Liver (tissue), 9 donors: ENCODE measurements around the gene ZBTB38. TPM values are rescaled to one million over a fixed set of nuclear protein-coding genes. Genes with fewer than 3 reads are reported as not detected.

Source experiments
- DNase-seq: peaks from one replicate; pipeline ENCODE4 v3.0.0-alpha.2; 2017; ENCODE audit warnings: low spot score
- H3K27ac ChIP-seq, 2 donors: one replicate each; pipeline ENCODE4 v1.7.0; 2013; ENCODE audit warnings: inconsistent platforms in 2 of 2, low read length in 2 of 2, control low read depth in 1 of 2, low read depth in 1 of 2, mild to moderate bottlenecking in 1 of 2
- H3K27me3 ChIP-seq, 4 donors: one replicate each; pipeline versions ENCODE4 v1.6.1 to v1.7.0; 2013; ENCODE audit warnings: low read length in 3 of 4, inconsistent platforms in 1 of 4, mild to moderate bottlenecking in 1 of 4, moderate library complexity in 1 of 4; ENCODE audit not compliant: control insufficient read depth in 4 of 4, insufficient read depth in 4 of 4
- H3K36me3 ChIP-seq, 4 donors: one replicate each; pipeline versions ENCODE4 v1.6.1 to v1.7.0; 2013; ENCODE audit warnings: low read length in 3 of 4, mild to moderate bottlenecking in 3 of 4, low read depth in 1 of 4, moderate library complexity in 1 of 4; ENCODE audit not compliant: control insufficient read depth in 4 of 4, insufficient read depth in 3 of 4
- H3K4me1 ChIP-seq, 4 donors: one replicate each; pipeline versions ENCODE4 v1.6.1 to v1.7.0; 2013; ENCODE audit warnings: low read length in 3 of 4, mild to moderate bottlenecking in 3 of 4, moderate library complexity in 1 of 4; ENCODE audit not compliant: control insufficient read depth in 4 of 4, insufficient read depth in 4 of 4
- H3K4me3 ChIP-seq, 3 donors: one replicate each; pipeline versions ENCODE4 v1.6.1 to v1.7.0; 2013; ENCODE audit warnings: low read length in 3 of 3, control low read depth in 1 of 3, low read depth in 1 of 3, mild to moderate bottlenecking in 1 of 3
- H3K9ac ChIP-seq, 2 donors: one replicate each; pipeline ENCODE4 v1.7.0; 2013; ENCODE audit warnings: low read length in 2 of 2, mild to moderate bottlenecking in 2 of 2, moderate library complexity in 2 of 2, control low read depth in 1 of 2, low read depth in 1 of 2
- H3K9me3 ChIP-seq, 4 donors: one replicate each; pipeline versions ENCODE4 v1.6.1 to v1.7.0; 2013; ENCODE audit warnings: low read length in 3 of 4; ENCODE audit not compliant: control insufficient read depth in 4 of 4
- ATF3 ChIP-seq: IDR thresholded peaks from 2 replicates; pipeline ENCODE4 v1.6.1; 2016; ENCODE audit warnings: antibody characterized with exemption
- CTCF ChIP-seq: fragments of 150-350 bp; IDR thresholded peaks from 2 replicates; pipeline ENCODE4 v1.5.1; 2017; ENCODE audit warnings: improper control_type of control experiment, low read depth, low read length; ENCODE audit not compliant: missing input control
- EGR1 ChIP-seq, 2 donors: IDR thresholded peaks; 2 replicates each; pipeline ENCODE4 v1.6.1; 2016 to 2018; ENCODE audit warnings: antibody characterized with exemption in 2 of 2, low read depth in 2 of 2
- FOXA1 ChIP-seq: IDR thresholded peaks from 2 replicates; pipeline ENCODE4 v1.6.1; 2016; ENCODE audit warnings: antibody characterized with exemption
- FOXA2 ChIP-seq: IDR thresholded peaks from 2 replicates; pipeline ENCODE4 v1.6.1; 2016; ENCODE audit warnings: antibody characterized with exemption
- GABPA ChIP-seq, 2 donors: IDR thresholded peaks in 1 of 2; conservative IDR thresholded peaks in 1 of 2; 2 replicates each; pipeline ENCODE4 v1.6.1; 2016; ENCODE audit warnings: antibody characterized with exemption in 2 of 2, mild to moderate bottlenecking in 1 of 2, moderate library complexity in 1 of 2
- HNF4A ChIP-seq, 2 donors: conservative IDR thresholded peaks; 2 replicates each; pipeline ENCODE4 v1.6.1; 2016; ENCODE audit warnings: antibody characterized with exemption in 2 of 2, mild to moderate bottlenecking in 2 of 2
- HNF4G ChIP-seq: IDR thresholded peaks from 2 replicates; pipeline ENCODE4 v1.6.1; 2016; ENCODE audit warnings: antibody characterized with exemption
- JUND ChIP-seq, 2 donors: IDR thresholded peaks; 2 replicates each; pipeline ENCODE4 v1.6.1; 2016; ENCODE audit warnings: antibody characterized with exemption in 2 of 2
- MAX ChIP-seq: IDR thresholded peaks from 2 replicates; pipeline ENCODE4 v1.6.1; 2016; ENCODE audit warnings: antibody characterized with exemption
- NR2F2 ChIP-seq: IDR thresholded peaks from 2 replicates; pipeline ENCODE4 v1.6.1; 2016; ENCODE audit warnings: antibody characterized with exemption
- RAD21 ChIP-seq, 2 donors: IDR thresholded peaks; 2 replicates each; pipeline ENCODE4 v1.6.1; 2016; ENCODE audit warnings: antibody characterized with exemption in 2 of 2, mild to moderate bottlenecking in 2 of 2
- REST ChIP-seq: IDR thresholded peaks from 2 replicates; pipeline ENCODE4 v1.6.1; 2016; ENCODE audit warnings: antibody characterized with exemption, mild to moderate bottlenecking
- RXRA ChIP-seq, 2 donors: IDR thresholded peaks; 2 replicates each; pipeline ENCODE4 v1.6.1; 2017 to 2018; ENCODE audit warnings: antibody characterized with exemption in 2 of 2, mild to moderate bottlenecking in 1 of 2
- SP1 ChIP-seq: IDR thresholded peaks from 2 replicates; pipeline ENCODE4 v1.6.1; 2018; ENCODE audit warnings: antibody characterized with exemption, mild to moderate bottlenecking
- TAF1 ChIP-seq: conservative IDR thresholded peaks from 2 replicates; pipeline ENCODE4 v1.6.1; 2016; ENCODE audit warnings: antibody characterized with exemption, mild to moderate bottlenecking
- YY1 ChIP-seq: IDR thresholded peaks from 2 replicates; pipeline ENCODE4 v1.6.1; 2016; ENCODE audit warnings: antibody characterized with exemption, mild to moderate bottlenecking
- ZBTB33 ChIP-seq: IDR thresholded peaks from 2 replicates; pipeline ENCODE4 v1.6.1; 2016; ENCODE audit warnings: antibody characterized with exemption
- WGBS: extraction: QIAGEN DNeasy Blood & Tissue Kit; methylation state at CpG from one replicate; pipeline ENCODE4 v1.1.7; 2013; 5-methylcytosine and 5-hydroxymethylcytosine counted together
- polyA plus RNA-seq, 2 donors: library from polyadenylated mRNA; stranded (reverse) in 1 of 2; unstranded in 1 of 2; fragments of 200-250 nt in 1 of 2; fragments of >200 nt in 1 of 2; fragmentation: Nextera tagmentation in 1 of 2; extraction: Ambion mirVana in 1 of 2; gene quantifications; one replicate each; pipeline versions ENCODE4 v1.2.1 to v1.2.3, GENCODE V29; 2013 to 2015
- total RNA-seq, 2 donors: library from RNA; depleted of rRNA; stranded (reverse); fragments of >200 nt; gene quantifications; one replicate each; pipeline ENCODE4 v1.2.3, GENCODE V29; 2014
- donor health status: healthy.
- donor health status: healthy.
- donor health status: healthy.
- donor health status: healthy.
- donor health status: healthy.

Gene ZBTB38
- total and polyA plus RNA-seq, 4 donors, result 9.5 to 57.3 (median 19.5) TPM

- no peaks in the 10 kb centered on the region for H3K9me3 ChIP-seq
- H3K4me1 ChIP-seq, result no peaks in the 10 kb centered on the region
- no peak for DNase-seq
- TF ChIP-seq CTCF (no peak), JUND (IDR thresholded peaks at IDR 0.05) (no peak), MAX (no peak), HNF4A (conservative IDR thresholded peaks at IDR 0.05) (no peak), REST (no peak), RAD21 (IDR thresholded peaks at IDR 0.05) (no peak), RXRA (IDR thresholded peaks at IDR 0.05) (no peak), FOXA2 (no peak), ZBTB33 (no peak), TAF1 (no peak), YY1 (no peak), EGR1 (IDR thresholded peaks at IDR 0.05; ENCODE audit: low read depth in 2 of 2) (no peak), GABPA (IDR thresholded peaks at IDR 0.05 in 1 of 2, conservative IDR thresholded peaks at IDR 0.05 in 1 of 2) (no peak), ATF3 (no peak), HNF4G (no peak), FOXA1 (no peak), NR2F2 (no peak), SP1 (no peak)
- H3K27me3 ChIP-seq, result no peaks in the 10 kb centered on the region
- no peaks in the 10 kb centered on the region for H3K36me3 ChIP-seq
- WGBS, result 96% methylated on average over 3 of the region's 3 CpGs
- H3K27ac ChIP-seq, result no peak overlapping the region
- no peak overlapping the region for H3K4me3 ChIP-seq
- no peak overlapping the region for H3K9ac ChIP-seq
Measured at GRCh38 chr3:141354517-141354916, 13.8 kb upstream of the ZBTB38 start.

GRCh38 chr3:141355242-141355641, 13.1 kb upstream of the ZBTB38 start:
- Histone ChIP-seq H3K4me3 (no peak overlapping the region), H3K36me3 (no peaks in the 10 kb centered on the region), H3K27me3 (no peaks in the 10 kb centered on the region), H3K9ac (no peak overlapping the region), H3K4me1 (no peaks in the 10 kb centered on the region), H3K9me3 (no peaks in the 10 kb centered on the region), H3K27ac (no peak overlapping the region)
- no peak for DNase-seq
- WGBS, result 90% methylated on average over 6 of the region's 6 CpGs
- TF ChIP-seq SP1, result no peak
- TF ChIP-seq TAF1, result no peak
- no peak for TF ChIP-seq ATF3
- TF ChIP-seq JUND (IDR thresholded peaks at IDR 0.05), result no peak
